HEK293 (cell line): Measurements from ENCODE around the gene SUDS3.

Source experiments
- CTCF ChIP-seq: fragments of 450-650 bp; formaldehyde crosslinking; IDR thresholded peaks from 2 replicates; pipeline ENCODE4 v1.5.1; 2016; ENCODE audit warnings: missing biosample characterization, missing genetic modification characterization
- YY1 ChIP-seq: fragments of 450-650 bp; formaldehyde crosslinking; IDR thresholded peaks from 2 replicates; pipeline ENCODE4 v1.5.1; 2018; ENCODE audit warnings: missing biosample characterization, missing genetic modification characterization
- ZBTB20 ChIP-seq: fragments of 450-650 bp; formaldehyde crosslinking; IDR thresholded peaks from 2 replicates; pipeline ENCODE4 v1.5.1; 2016; ENCODE audit warnings: missing biosample characterization, missing genetic modification characterization
- ZBTB49 ChIP-seq: fragments of 450-650 bp; formaldehyde crosslinking; IDR thresholded peaks from 2 replicates; pipeline ENCODE4 v1.5.1; 2016; ENCODE audit warnings: missing biosample characterization, missing genetic modification characterization, low read depth
- ZNF19 ChIP-seq: fragments of 450-650 bp; formaldehyde crosslinking; IDR thresholded peaks from 2 replicates; pipeline ENCODE4; 2016; ENCODE audit warnings: missing biosample characterization, missing genetic modification characterization, low read depth
- ZNF221 ChIP-seq: fragments of 450-650 bp; formaldehyde crosslinking; IDR thresholded peaks from 2 replicates; pipeline ENCODE4 v1.5.1; 2017; ENCODE audit warnings: missing biosample characterization, missing genetic modification characterization, borderline replicate concordance
- ZNF292 ChIP-seq: fragments of 450-650 bp; formaldehyde crosslinking; IDR thresholded peaks from 2 replicates; pipeline ENCODE4 v1.5.1; 2016; ENCODE audit warnings: low read depth, missing biosample characterization, missing genetic modification characterization, borderline replicate concordance
- ZNF558 ChIP-seq: fragments of 450-650 bp; formaldehyde crosslinking; IDR thresholded peaks from 2 replicates; pipeline ENCODE4 v1.5.1; 2016; ENCODE audit warnings: missing biosample characterization, missing genetic modification characterization
- ZNF585B ChIP-seq: fragments of 450-650 bp; formaldehyde crosslinking; IDR thresholded peaks from 2 replicates; pipeline ENCODE4 v1.5.1; 2016; ENCODE audit warnings: missing biosample characterization, missing genetic modification characterization
- ZNF837 ChIP-seq: fragments of 450-650 bp; formaldehyde crosslinking; IDR thresholded peaks from 2 replicates; pipeline ENCODE4 v1.5.1; 2016; ENCODE audit warnings: missing biosample characterization, missing genetic modification characterization
- TF ChIP-seq, protein P1 (sequence below): fragments of 450-650 bp; formaldehyde crosslinking; IDR thresholded peaks from 2 replicates; pipeline ENCODE4 v1.5.1; 2016; ENCODE audit warnings: missing biosample characterization, missing genetic modification characterization, low read depth
- TF ChIP-seq, protein P2 (sequence below): fragments of 450-650 bp; formaldehyde crosslinking; IDR thresholded peaks from 2 replicates; pipeline ENCODE4 v1.5.1; 2016; ENCODE audit warnings: missing biosample characterization, missing genetic modification characterization
- TF ChIP-seq, protein P3 (sequence below): fragments of 450-650 bp; formaldehyde crosslinking; IDR thresholded peaks from 2 replicates; pipeline ENCODE4 v1.5.1; 2016; ENCODE audit warnings: missing biosample characterization, missing genetic modification characterization

- no peak for TF ChIP-seq ZNF292 (tag by site-specific recombination)
- no peak for TF ChIP-seq ZBTB20
- TF ChIP-seq YY1, result no peak
- TF ChIP-seq CTCF (tag by site-specific recombination), result no peak
- TF ChIP-seq ZNF221 (tag by site-specific recombination), result no peak
- TF ChIP-seq ZNF585B (tag by site-specific recombination), result no peak
- TF ChIP-seq, protein P1, sequence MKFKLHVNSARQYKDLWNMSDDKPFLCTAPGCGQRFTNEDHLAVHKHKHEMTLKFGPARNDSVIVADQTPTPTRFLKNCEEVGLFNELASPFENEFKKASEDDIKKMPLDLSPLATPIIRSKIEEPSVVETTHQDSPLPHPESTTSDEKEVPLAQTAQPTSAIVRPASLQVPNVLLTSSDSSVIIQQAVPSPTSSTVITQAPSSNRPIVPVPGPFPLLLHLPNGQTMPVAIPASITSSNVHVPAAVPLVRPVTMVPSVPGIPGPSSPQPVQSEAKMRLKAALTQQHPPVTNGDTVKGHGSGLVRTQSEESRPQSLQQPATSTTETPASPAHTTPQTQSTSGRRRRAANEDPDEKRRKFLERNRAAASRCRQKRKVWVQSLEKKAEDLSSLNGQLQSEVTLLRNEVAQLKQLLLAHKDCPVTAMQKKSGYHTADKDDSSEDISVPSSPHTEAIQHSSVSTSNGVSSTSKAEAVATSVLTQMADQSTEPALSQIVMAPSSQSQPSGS (tag by site-specific recombination), result no peak
- TF ChIP-seq, protein P2, sequence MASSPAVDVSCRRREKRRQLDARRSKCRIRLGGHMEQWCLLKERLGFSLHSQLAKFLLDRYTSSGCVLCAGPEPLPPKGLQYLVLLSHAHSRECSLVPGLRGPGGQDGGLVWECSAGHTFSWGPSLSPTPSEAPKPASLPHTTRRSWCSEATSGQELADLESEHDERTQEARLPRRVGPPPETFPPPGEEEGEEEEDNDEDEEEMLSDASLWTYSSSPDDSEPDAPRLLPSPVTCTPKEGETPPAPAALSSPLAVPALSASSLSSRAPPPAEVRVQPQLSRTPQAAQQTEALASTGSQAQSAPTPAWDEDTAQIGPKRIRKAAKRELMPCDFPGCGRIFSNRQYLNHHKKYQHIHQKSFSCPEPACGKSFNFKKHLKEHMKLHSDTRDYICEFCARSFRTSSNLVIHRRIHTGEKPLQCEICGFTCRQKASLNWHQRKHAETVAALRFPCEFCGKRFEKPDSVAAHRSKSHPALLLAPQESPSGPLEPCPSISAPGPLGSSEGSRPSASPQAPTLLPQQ (tag by site-specific recombination), result no peak
- TF ChIP-seq ZBTB49 (tag by site-specific recombination), result no peak
- no peak for TF ChIP-seq ZNF19
- TF ChIP-seq ZNF837 (tag by site-specific recombination), result no peak
- no peak for TF ChIP-seq ZNF558 (tag by site-specific recombination)
- TF ChIP-seq, protein P3, sequence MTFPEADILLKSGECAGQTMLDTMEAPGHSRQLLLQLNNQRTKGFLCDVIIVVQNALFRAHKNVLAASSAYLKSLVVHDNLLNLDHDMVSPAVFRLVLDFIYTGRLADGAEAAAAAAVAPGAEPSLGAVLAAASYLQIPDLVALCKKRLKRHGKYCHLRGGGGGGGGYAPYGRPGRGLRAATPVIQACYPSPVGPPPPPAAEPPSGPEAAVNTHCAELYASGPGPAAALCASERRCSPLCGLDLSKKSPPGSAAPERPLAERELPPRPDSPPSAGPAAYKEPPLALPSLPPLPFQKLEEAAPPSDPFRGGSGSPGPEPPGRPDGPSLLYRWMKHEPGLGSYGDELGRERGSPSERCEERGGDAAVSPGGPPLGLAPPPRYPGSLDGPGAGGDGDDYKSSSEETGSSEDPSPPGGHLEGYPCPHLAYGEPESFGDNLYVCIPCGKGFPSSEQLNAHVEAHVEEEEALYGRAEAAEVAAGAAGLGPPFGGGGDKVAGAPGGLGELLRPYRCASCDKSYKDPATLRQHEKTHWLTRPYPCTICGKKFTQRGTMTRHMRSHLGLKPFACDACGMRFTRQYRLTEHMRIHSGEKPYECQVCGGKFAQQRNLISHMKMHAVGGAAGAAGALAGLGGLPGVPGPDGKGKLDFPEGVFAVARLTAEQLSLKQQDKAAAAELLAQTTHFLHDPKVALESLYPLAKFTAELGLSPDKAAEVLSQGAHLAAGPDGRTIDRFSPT (tag by site-specific recombination), result no peak
Observed at GRCh38 chr12:118420673-118421072, 44.3 kb downstream of the SUDS3 start.
